Neural cell (in vitro differentiated cells): ENCODE measurements around the gene CRAT. TPM values are rescaled to one million over a fixed set of nuclear protein-coding genes. Genes with fewer than 3 reads are reported as not detected.

ENCODE experiments used
- H2AFZ ChIP-seq: fragments of 200-600, 300-800 bp; sonication (generic), shearing (Covaris generic); 2 replicates; pipeline ENCODE4 v1.6.0; 2014; ENCODE audit warnings: low read depth, mild to moderate bottlenecking, antibody characterized with exemption, low read length, moderate library complexity
- H3F3A ChIP-seq: fragments of 200-600 bp; shearing (Covaris generic); 2 replicates; pipeline ENCODE4 v1.6.1; 2016; ENCODE audit warnings: mild to moderate bottlenecking, moderate library complexity, mixed read lengths, antibody characterized with exemption, low read length; ENCODE audit not compliant: insufficient read depth, poor library complexity, severe bottlenecking
- H3K27ac ChIP-seq: fragments of 200-600, 300-800 bp; sonication (generic), shearing (Covaris generic); 2 replicates; pipeline ENCODE4 v1.5.1; 2014; ENCODE audit warnings: mild to moderate bottlenecking, low read length, moderate library complexity
- H3K27me3 ChIP-seq: fragments of 300-800, 200-600 bp; sonication (generic), shearing (Covaris generic); 2 replicates; pipeline ENCODE4 v1.6.0; 2014; ENCODE audit warnings: mild to moderate bottlenecking, low read depth, low read length, moderate library complexity; ENCODE audit not compliant: insufficient read depth
- H3K36me3 ChIP-seq: fragments of 300-800, 200-600 bp; sonication (generic), shearing (Covaris generic); 2 replicates; pipeline ENCODE4 v1.5.1; 2014; ENCODE audit warnings: mild to moderate bottlenecking, antibody characterized with exemption, low read length, moderate library complexity; ENCODE audit not compliant: insufficient read depth
- H3K4me2 ChIP-seq: fragments of 300-800, 200-600 bp; sonication (generic), shearing (Covaris generic); 2 replicates; pipeline ENCODE4 v1.6.0; 2014; ENCODE audit warnings: mild to moderate bottlenecking, low read length
- H3K4me3 ChIP-seq: fragments of 300-800, 200-600 bp; sonication (generic), shearing (Covaris generic); 2 replicates; pipeline ENCODE4 v1.5.1; 2014; ENCODE audit warnings: mild to moderate bottlenecking, low read length, moderate library complexity
- H3K79me2 ChIP-seq: fragments of 200-600 bp; shearing (Covaris generic); replicated peaks from 2 replicates; pipeline ENCODE4 v1.6.0; 2014; ENCODE audit warnings: mild to moderate bottlenecking, low read length, moderate library complexity; ENCODE audit not compliant: insufficient read depth
- H3K9ac ChIP-seq: fragments of 300-800, 200-600 bp; sonication (generic), shearing (Covaris generic); 2 replicates; pipeline ENCODE4 v1.6.1; 2016; ENCODE audit warnings: mild to moderate bottlenecking, low read length, mixed read lengths
- H3K9me2 ChIP-seq: fragments of 200-600 bp; shearing (Covaris generic); 2 replicates; pipeline ENCODE4 v1.6.1; 2016; ENCODE audit warnings: mild to moderate bottlenecking, low read length, mixed read lengths; ENCODE audit not compliant: insufficient read depth
- H3K9me3 ChIP-seq: fragments of 200-600, 300-800 bp; sonication (generic), shearing (Covaris generic); 2 replicates; pipeline ENCODE4 v1.6.1; 2016; ENCODE audit warnings: mild to moderate bottlenecking, mixed run types, low read length, moderate library complexity, mixed read lengths
- H4K20me1 ChIP-seq: fragments of 200-600 bp; shearing (Covaris generic); 2 replicates; pipeline ENCODE4 v1.6.1; 2016; ENCODE audit warnings: mild to moderate bottlenecking, mixed run types; ENCODE audit not compliant: insufficient read depth
- CTCF ChIP-seq: fragments of 450-650 bp; IDR thresholded peaks from 2 replicates; pipeline ENCODE4 v1.5.1; 2014; ENCODE audit warnings: antibody characterized with exemption, mild to moderate bottlenecking, moderate library complexity; ENCODE audit not compliant: poor library complexity, severe bottlenecking
- EP300 ChIP-seq: fragments of 450-650 bp; conservative IDR thresholded peaks from 2 replicates; pipeline ENCODE4 v1.6.1; 2014; ENCODE audit warnings: antibody characterized with exemption, mild to moderate bottlenecking, moderate library complexity; ENCODE audit not compliant: poor library complexity, severe bottlenecking
- EZH2 ChIP-seq: fragments of 200-600, 300-800 bp; shearing (Covaris generic), sonication (generic); IDR thresholded peaks from 2 replicates; pipeline ENCODE4 v1.6.1; 2014; ENCODE audit warnings: antibody characterized with exemption, low read length, borderline replicate concordance, mild to moderate bottlenecking; ENCODE audit not compliant: insufficient read depth, poor library complexity, severe bottlenecking
- MXI1 ChIP-seq: fragments of 450-650 bp; conservative IDR thresholded peaks from 2 replicates; pipeline ENCODE4 v1.6.1; 2014; ENCODE audit warnings: antibody characterized with exemption, mild to moderate bottlenecking; ENCODE audit not compliant: poor library complexity, severe bottlenecking
- POLR2AphosphoS5 ChIP-seq: IDR thresholded peaks from 2 replicates; pipeline ENCODE4 v1.6.1; 2012
- RAD21 ChIP-seq: fragments of 450-650 bp; conservative IDR thresholded peaks from 2 replicates; pipeline ENCODE4 v1.6.1; 2014; ENCODE audit warnings: antibody characterized with exemption, mild to moderate bottlenecking, moderate library complexity
- SMC3 ChIP-seq: fragments of 450-650 bp; conservative IDR thresholded peaks from 2 replicates; pipeline ENCODE4 v1.6.1; 2014; ENCODE audit warnings: antibody characterized with exemption, mild to moderate bottlenecking, moderate library complexity; ENCODE audit not compliant: poor library complexity
- TAF1 ChIP-seq: IDR thresholded peaks from 2 replicates; pipeline ENCODE4 v1.6.1; 2012; ENCODE audit warnings: low read depth
- polyA plus RNA-seq: library from polyadenylated mRNA; depleted of rRNA; stranded (reverse); fragments of >200 nt; gene quantifications from 2 replicates; pipeline ENCODE4 v1.2.3, GENCODE V29; 2014
- TF ChIP-seq, protein P1 (sequence below): IDR thresholded peaks from 2 replicates; pipeline ENCODE4 v1.6.1; 2012; ENCODE audit warnings: borderline replicate concordance

The CRAT gene
- polyA plus RNA-seq, 1 donor from 2014 or later = 14.3 TPM

GRCh38 chr9:129126749-129127618 lies 16.4 kb upstream of the CRAT start:
- Histone ChIP-seq H3F3A (no peaks in the 10 kb centered on the region), H3K9me3 (no peaks in the 10 kb centered on the region), H2AFZ (no peak overlapping the region), H4K20me1 (no peaks in the 10 kb centered on the region), H3K9me2 (no peaks in the 10 kb centered on the region), H3K27me3 (no peaks in the 10 kb centered on the region), H3K27ac (peak overlapping the region; percentile 26), H3K36me3 (peaks cover 5% of the 10 kb centered on the region), H3K9ac (peak overlapping the region; percentile 43), H3K79me2 (no peaks in the 10 kb centered on the region), H3K4me2 (no peak overlapping the region), H3K4me3 (no peak overlapping the region)
- TF ChIP-seq RAD21 (no peak), TAF1 (no peak), EP300 (no peak)
- TF ChIP-seq, protein P1, sequence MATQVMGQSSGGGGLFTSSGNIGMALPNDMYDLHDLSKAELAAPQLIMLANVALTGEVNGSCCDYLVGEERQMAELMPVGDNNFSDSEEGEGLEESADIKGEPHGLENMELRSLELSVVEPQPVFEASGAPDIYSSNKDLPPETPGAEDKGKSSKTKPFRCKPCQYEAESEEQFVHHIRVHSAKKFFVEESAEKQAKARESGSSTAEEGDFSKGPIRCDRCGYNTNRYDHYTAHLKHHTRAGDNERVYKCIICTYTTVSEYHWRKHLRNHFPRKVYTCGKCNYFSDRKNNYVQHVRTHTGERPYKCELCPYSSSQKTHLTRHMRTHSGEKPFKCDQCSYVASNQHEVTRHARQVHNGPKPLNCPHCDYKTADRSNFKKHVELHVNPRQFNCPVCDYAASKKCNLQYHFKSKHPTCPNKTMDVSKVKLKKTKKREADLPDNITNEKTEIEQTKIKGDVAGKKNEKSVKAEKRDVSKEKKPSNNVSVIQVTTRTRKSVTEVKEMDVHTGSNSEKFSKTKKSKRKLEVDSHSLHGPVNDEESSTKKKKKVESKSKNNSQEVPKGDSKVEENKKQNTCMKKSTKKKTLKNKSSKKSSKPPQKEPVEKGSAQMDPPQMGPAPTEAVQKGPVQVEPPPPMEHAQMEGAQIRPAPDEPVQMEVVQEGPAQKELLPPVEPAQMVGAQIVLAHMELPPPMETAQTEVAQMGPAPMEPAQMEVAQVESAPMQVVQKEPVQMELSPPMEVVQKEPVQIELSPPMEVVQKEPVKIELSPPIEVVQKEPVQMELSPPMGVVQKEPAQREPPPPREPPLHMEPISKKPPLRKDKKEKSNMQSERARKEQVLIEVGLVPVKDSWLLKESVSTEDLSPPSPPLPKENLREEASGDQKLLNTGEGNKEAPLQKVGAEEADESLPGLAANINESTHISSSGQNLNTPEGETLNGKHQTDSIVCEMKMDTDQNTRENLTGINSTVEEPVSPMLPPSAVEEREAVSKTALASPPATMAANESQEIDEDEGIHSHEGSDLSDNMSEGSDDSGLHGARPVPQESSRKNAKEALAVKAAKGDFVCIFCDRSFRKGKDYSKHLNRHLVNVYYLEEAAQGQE = no peak

DNA sequence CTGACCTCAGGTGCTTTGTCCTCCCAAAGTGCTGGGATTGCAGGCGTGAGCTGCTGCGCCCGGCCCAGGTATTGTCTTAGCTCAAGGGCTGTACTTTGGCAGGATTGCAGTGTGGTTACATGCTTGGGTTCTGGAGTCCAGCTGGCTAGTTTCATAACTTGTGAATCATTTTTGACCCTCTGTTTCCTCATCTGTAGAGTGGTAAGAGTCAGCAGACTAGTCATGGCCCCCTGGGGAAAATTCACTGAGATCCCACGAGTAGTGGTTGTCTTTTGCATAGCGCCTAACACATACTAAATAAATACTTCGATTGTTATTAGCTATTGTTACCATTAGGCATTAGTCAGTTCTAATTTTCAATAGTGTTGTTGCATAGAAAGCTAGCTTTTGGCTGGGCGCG lies 14.9 kb upstream of the CRAT start:
- H3K36me3 ChIP-seq = no peaks in the 10 kb centered on the region

More for the DNA sequence above, 14.9 kb upstream of the CRAT start:
- no peak overlapping the region for H3K9ac ChIP-seq
- no peaks in the 10 kb centered on the region for H3K27me3 ChIP-seq
- no peak overlapping the region for H3K4me2 ChIP-seq
- no peaks in the 10 kb centered on the region for H3K9me3 ChIP-seq
- no peaks in the 10 kb centered on the region for H3K79me2 ChIP-seq
- no peaks in the 10 kb centered on the region for H3K9me2 ChIP-seq
- no peak overlapping the region for H3K4me3 ChIP-seq
- no peak overlapping the region for H3K27ac ChIP-seq
- no peak overlapping the region for H2AFZ ChIP-seq
- no peak for TF ChIP-seq CTCF
- no peak for TF ChIP-seq POLR2AphosphoS5
- TF ChIP-seq SMC3 = no peak
- no peak for TF ChIP-seq TAF1
- TF ChIP-seq, protein P1 = no peak
- no peak for TF ChIP-seq EZH2
- TF ChIP-seq RAD21 = no peak
- no peak for TF ChIP-seq MXI1
- no peak for TF ChIP-seq EP300
- no peaks in the 10 kb centered on the region for H3F3A ChIP-seq
- no peaks in the 10 kb centered on the region for H4K20me1 ChIP-seq
